SH-SY5Y (cell line): ENCODE data around the gene PATJ.

Source experiments
- GATA2 ChIP-seq: IDR thresholded peaks from 2 replicates; pipeline ENCODE4 v1.6.1; 2011; ENCODE audit warnings: mild to moderate bottlenecking, low read depth, low read length
- GATA3 ChIP-seq: IDR thresholded peaks from 2 replicates; pipeline ENCODE4 v1.6.1; 2011; ENCODE audit warnings: low read depth, mild to moderate bottlenecking, low read length, moderate library complexity

- TF ChIP-seq GATA2 (no peak), GATA3 (no peak)
These were observed 66.0 kb downstream of the PATJ start for GRCh38 chr1:61808321-61808720.
